Putamen (tissue), 1 donor: Measurements from ENCODE around the gene ROBO1.

ENCODE experiments used
- DNase-seq: peaks from one replicate; pipeline ENCODE4 v3.0.0-alpha.2; 2016; ENCODE audit warnings: low spot score

Gene ROBO1

DNA sequence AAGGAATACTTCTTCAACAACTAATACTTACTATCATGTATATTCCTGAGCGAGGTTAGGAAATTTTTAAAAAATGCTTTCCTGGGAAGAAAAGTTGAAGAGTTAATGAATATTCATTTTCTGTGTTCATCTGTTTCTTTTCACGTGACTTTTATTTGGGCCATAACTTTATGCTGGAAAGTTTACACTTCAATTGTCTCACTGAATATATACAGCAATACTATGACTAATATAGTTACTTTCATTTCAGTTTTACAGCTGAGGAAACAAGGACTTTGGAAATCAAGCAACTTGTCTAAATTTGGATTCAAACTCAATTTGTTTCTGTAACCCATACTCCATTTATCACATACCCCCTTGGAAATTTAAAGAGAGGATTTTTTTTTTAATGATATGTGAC is 894.2 kb downstream of the ROBO1 start:
- DNase-seq = no peak

DNA sequence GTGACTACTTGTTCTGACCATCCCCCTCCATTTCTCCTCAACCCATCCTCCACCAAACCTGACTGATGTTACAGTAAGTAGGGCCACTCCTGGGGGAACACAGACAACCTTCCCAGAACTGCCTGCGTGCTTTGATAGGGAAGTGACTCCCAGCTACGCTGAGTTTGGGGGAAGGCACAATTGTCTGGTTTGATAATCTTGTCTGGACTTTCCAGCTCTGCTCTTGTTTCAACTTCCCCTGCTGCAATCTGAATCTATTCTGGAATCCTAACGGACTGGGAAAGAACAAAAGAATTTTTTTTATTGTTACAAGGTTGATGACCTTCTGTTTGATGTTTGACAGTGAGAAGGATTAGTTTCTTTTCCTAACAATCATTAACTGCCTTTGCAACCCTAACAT is 895.6 kb downstream of the ROBO1 start:
- DNase-seq = no peak

DNA sequence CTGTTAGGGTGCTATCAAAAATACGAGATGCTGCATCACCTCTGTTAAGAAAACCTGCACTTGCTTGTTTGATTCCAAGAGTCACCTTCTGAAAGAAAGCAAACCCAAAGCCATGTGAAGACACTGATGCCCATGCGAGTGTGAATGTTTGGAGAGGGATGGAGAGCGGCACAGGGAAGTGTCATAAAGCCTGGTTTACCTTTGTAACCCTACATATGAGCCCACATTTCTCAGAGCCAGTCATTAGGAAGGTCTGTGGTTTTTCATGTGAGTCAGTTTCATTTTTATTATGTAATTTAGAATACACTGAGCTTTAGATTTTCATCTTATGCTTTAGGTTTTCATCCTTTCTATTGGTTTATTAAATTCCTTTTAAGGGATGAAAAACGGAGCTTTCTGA is 896.8 kb downstream of the ROBO1 start:
- DNase-seq = no peak

DNA sequence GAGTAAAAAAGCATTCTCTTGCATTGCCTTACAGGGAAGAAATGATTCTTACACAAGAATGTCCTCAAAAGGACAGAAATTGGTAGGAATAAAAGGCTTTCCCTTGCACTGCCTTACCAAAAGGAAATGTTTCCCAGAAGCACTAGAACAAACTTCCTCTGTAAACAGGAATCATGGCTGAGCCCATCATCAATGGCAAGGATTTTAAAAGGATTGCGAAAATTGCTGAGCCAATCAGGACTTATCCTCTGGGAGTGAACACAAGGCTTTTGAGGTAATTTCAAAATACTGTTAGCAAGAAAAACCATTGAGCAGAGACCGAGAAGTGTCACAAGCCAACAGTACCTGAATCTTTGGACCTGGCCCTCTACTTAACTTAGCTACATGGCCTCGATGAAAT is 897.3 kb downstream of the ROBO1 start:
- no peak for DNase-seq

DNA sequence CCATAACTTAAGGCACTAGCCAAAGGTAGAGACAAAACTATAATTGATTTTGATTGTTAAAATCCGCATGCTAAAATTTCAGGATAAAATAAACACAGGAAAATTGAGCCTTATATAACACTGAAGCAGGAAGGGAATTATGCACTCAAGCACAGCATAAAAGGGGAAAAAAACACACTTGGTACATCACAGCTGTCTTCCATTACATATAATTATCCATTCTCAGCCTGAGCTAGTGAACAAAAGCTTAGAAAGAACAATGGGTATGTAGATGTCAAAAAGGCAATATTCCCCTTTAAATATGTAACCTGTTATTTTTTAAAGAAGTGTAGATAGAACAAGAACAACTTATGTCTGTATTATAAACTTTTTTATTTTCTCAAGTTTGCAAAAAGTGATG is 899.2 kb downstream of the ROBO1 start:
- DNase-seq = no peak

DNA sequence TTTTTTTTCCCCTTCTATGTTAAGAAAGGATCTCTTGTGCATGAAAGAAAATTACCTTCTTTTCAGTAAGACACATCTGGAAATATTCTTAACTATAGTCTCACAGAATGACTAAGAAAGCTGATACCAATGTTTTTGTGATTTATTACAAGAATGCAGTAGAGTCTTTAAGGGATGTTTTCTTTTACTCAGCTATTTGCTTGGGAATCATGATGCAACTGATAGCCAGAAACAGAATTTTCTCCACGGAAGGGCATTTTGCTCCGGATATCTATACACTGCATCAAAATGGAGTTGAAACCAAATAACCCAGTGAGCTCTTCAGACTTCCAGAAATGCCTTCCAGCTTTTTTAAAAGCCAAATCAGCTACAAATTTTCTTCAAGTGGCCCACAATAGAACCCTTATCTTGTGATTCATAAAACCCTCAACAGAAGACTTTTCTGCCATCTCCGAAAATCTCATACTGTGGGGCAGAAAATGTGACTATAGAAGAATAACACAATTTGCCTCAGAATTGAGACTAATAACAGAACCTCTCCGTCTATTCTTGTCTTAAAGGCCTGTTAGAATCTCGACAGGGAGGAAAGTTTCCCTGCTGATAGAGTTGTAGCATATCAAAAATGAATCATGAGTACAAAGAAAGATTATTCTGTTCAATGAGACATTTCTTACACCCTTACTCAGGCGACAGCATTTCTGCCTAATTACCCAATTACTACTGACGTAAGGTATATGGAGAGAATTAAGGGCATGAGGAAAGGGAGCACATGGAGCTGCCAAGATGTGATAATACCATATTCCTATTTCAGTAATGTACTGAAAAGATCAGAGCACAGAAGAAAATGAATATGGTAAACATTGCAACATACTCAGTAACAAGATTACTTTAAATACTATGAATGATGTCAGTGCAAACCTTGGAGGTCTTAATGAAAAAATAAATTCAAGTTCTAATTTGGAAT is 900.1 kb downstream of the ROBO1 start:
- no peak for DNase-seq

DNA sequence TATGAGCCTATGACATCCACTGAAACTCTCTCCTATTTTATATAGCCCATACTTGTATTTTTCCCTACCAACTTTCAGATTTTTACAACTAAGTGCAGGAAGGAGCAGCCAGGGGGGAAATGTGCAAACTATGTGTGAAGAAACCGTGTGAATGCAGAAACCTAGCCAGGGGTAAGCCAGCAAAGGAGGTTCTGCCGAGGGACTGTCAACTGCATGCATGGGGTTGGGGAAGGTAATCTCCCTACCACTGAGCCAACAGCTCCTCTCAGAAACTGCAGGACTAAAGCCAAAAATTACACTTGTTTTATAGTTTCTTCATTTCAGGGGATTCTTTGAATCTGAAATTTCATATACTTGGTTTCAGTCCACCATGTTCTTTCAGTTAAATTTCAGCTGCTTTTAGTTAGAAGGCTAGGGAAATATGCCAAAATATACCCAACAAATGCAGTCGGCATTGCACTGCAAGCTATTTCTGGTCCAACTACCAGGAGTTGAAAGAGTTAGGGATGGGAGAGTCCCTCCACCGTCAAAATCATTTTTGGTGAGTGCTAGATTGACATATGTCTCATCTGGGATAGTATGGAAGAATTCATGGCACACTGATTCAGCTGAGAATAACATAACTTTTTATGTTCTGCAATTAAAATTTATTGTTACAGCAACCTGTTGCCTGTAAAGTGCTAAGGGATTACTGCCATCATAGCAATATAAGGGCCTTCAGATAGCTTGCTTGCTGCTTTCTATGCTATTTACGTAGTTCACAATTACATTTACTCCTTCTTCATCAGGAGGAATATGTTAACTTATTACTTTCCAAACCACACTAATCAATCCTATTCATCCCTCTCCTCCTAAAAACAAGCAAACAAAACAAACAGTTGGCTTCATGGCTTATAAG is 904.2 kb downstream of the ROBO1 start:
- no peak for DNase-seq

DNA sequence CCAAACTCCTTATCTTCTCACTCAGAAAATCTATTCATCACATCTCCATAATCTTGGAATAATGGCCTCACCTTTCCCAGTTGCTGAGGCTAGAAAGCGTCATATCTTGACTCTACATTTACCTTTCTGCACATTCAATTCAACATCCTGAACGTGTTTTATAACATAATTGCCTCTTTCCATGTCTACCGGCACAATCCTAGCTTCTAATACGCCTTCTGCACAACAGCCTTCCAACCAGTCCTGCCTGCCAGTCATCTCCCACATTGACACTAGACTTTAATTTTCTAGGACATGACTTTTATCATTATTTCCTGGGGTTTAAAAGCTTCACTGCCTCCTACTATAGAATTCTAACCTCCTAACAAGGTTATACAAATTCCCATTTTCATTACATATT is 906.6 kb downstream of the ROBO1 start:
- DNase-seq = peak; percentile 52

DNA sequence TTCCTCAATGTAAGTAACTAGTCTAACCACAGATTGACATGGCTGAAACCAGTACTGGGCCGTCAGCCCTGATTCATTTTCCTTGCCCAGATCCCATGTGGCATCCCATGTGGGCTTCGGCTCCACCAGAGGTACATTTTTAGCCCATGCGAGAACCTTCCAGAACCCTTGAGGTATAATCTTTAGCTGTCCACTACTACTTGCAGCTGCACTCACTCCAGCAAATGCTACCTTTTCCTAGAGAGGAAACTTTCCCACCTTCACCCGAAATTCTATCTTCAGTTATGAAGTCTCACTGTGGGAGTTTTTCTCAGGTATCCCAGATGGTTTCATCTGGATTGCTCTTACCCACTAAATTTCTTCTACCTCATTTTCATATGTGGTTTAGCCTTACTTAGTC is 907.2 kb downstream of the ROBO1 start:
- no peak for DNase-seq

DNA sequence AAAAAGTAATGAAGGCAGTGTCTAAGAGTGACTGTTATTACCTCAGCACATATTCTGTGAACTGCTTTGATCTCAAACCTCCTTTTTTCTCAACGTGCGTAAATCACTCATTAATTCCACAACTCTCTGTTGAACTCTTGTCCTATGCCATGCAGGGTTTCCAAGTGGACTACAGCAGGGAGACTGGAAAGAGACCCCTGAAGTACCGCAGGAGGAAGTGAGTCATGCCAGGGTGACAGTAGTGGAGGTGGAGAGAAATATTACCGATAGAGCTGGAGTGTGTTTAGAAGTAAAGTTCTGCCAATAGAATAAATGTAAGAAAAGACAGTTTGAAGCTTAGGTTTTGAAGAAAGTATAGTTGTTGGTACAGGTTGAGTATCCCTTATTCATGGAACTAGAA is 908.9 kb downstream of the ROBO1 start:
- DNase-seq = no peak

DNA sequence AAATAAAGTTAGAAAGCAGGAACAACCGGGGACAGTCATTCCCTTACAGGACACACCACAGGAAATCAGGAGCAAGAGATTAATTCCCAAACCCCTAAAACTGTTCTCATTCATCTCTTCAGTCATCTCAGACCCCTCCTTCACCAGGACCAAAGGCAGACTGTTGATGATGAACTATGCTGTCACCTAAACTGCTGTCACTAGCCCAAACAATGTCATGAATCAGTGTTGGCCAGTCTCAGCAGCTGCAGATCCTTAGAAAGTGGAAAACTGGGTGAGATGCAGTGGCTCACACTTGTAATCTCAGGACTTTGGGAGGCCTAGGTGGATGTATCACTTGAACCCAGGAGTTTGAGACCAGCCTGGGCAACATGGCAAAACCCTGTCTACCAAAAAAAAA is 909.6 kb downstream of the ROBO1 start:
- no peak for DNase-seq

DNA sequence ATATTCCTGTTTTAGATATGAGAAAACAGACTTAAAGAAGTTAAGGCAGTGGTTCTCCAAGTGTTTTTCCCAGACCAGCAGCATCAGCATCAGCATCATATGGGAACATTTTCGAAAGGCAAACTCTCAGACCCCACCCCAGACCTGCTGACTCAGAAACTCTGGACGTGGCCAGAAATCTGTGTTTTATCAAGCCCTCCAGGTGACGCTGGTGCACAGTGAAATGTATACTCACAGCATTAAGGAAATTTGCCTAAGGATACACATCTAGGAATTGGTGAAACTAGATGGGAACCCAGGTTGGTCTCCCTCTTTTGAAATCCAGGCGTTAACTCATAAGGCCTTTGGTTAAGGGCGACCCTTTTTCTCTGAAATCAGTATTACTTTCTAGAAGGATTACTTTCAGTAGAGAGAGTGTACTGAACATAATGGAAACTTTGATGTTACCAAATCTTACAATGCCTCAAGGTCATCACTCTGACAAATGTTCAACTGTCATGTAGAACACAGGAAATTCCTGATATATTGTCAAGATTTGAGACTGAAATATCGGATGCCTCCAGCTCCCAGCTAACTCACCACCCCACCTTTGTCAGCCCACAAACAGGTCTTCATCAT is 910.2 kb downstream of the ROBO1 start:
- DNase-seq = no peak

DNA sequence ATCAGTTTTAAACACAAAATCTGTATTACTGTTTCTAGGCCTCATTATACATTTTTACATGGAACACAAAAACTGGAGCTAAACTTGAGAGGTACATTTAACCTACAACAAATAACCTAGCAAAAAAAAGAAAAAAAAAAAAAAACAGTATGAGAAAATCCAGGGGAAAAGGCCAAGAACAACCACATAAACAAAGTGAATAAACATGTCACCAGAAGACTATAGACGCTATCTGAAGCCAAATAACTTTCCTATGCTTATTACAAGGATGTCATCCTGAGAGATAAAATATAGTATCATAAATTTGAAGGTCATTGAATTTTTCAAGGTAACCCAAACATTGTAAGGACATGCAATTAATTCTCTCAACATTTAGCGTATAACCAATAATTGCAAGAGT is 911.6 kb downstream of the ROBO1 start:
- DNase-seq = no peak

DNA sequence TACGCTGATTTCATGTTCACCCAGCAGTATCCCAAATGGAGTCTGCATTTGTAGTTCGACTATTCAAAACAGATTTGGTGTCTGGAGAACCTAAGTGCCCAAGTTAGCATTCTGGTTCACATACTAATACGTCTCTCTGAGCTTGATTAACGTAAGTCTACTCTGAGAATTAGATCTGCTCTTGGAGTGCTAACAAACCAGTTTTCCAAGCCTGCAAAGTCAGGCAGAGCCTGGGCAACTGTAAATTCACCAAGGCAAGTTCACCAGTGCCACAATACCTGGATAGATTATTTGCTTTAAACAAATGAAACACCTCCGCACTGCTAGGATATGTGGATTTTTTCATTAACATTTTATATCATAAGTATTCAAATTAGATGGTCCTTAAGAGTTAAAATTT is 912.6 kb downstream of the ROBO1 start:
- no peak for DNase-seq

DNA sequence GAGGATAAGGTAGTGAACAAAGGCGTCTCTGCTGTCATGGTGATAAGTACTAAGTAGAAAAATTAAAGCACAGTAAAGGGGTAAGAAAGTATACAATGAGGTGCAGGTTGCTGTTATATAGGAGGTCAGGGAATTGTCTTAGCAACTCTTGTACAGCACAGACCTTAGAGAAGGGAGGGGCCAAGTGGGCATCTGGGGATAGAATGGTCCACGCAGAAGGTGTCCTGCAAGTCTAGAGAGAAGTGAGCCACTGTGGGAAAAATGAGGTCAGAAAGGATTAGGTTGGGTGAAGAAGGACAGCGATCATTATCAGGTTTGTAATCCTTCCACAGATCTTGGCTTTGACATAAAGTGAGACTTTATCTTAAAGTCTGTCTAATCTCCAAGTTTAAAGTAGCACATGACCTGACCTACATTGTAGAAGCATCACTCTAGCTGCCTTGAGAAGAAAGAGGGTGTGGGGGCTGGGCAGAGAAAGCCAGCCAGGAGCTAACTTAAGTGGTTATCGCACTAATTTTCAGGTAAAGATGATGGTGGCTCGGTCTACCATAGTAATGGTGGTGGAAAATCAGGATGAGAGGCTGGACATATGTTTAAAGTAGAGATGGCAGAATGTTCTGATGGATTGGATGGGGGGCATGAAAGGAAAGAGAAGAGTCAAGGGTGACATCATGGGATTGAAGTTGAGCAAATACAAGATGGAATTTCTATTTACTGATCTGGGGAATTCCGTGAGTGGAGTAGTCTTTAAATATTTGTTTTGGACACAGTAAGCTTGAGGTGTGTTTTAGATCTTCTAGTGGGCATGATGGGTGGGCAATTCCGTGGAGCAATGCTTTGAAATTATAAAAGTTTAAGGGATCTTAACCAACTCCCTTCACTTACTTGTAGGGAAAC is 919.2 kb downstream of the ROBO1 start:
- DNase-seq = no peak

DNA sequence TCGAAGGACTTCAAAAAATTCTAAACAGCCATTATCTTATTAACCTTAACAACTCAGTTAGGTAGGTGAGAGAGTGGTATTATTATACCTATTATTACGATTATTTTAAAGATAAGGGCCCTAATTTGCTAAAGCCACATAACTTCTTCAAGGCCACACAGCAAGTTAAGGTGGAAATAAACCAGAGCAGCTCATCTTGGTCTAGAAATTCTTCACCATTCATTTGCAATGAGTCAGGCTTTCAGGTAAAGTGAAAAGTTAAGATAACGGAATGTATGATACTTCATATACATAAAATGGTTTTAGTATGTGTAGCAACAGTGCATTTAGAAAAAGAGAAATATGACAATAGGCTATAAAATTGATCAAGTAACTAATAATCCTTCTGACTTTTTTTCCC is 920.2 kb downstream of the ROBO1 start:
- DNase-seq = no peak

DNA sequence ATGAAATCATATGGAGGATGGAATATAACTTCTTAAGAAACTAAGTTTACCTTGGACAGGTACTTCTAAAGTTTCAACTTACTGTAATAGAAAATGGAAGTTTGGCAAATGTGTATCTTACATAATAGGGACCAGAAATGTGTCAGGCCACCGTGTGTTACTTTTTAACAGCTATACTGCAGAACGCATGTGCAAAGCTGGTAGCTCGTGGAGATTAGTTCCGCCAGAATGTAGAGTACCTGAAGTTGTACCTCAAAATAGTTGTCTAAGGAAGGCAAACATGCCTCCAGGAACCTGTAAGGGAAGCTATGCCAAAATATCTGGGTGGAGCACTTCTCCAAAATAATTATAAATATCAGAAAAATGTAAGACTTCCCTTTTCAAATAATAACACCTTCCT is 920.6 kb downstream of the ROBO1 start:
- no peak for DNase-seq

DNA sequence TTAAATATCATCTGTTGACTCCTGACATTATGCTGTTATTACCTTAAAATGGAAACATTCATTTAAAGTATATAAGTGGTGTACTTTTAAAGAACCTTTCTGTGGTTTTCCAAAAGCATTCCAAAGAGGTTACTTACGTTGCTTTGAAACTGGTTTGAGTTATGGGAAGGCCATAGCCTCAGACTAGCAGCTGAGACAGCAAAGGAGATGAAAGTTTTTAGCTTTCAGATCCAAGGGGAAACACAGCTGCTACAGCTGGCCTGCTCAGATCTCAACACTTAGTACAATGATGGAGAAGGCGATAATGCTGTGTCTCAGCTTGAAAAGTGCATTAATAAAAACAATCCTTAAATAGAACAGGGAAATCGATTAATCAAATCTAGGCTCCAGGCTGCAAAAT is 921.1 kb downstream of the ROBO1 start:
- DNase-seq = no peak

DNA sequence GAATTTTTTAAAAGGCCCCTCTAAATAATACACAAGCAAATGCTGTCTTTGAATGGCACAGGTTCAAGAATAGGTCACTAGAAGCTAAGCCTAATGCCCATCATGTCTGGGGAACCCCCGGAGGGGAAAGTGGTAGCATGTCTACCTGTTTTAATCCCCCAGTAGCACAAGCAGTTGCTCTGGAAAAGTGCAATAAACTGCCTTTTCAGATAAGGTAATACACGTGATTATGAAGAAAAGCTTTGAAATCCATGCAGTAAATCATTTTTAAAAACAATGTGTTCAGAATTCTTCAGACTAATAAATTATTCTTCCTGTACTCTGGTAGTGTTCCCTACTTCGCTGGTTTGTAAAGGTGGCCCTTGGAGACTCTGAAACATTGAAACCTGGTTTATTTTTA is 922.2 kb downstream of the ROBO1 start:
- no peak for DNase-seq

DNA sequence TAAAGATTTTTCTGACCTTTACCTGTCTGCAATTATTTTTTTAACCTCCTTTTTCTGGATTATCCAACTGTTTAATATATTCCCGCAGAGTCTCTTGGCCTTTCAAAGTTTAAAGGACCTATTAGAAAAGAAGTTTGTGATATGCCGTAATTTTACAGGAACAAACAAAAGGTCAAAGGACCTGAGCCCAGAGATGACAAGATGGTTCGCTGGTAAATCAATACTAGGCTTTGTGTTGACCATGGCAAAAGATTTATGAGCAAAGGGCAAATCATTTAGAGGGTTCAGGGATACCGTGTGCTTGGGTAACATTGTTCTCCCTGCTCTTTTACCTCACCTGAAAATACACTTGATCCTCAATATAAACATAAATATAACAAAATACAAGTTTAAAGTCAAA is 923.5 kb downstream of the ROBO1 start:
- no peak for DNase-seq

DNA sequence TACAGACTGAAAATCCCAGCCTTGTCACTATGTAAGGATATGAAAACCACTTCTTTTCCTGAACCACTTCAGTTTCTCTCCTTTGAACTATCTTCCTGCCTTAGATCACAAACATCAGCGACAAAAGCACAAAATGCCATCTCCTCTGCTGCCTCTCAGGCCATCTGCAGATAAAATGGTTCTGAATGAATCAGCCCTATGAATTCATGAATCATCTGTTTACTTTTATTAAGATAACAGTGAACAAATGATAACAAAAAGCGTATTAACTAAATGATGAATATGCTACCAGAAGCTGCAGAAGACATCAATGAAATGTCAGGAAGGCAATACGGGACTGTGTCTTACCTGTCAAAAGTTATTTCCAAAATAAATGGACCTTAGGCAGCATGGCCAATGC is 928.1 kb downstream of the ROBO1 start:
- no peak for DNase-seq

DNA sequence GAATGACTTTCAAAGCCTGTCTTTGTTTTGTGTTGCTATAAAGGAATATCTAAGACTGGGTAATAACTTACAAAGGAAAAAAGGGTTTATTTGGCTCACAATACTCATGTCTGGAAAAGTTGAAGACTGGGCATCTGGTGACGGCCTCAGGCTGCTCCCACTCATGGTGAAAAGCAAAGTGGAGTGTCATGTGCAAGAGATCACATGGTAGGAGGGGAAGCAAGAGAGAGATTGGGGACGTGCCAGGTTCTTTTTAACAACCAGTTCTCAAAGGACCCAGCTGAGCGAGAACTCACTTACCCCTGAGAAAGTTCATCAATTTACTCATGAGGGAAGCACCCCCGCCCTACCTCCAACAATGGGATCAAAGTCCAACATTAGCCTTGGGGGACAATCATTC is 929.4 kb downstream of the ROBO1 start:
- DNase-seq = no peak
